Endothelial cell of umbilical vein (primary cell): Measurements from ENCODE around the gene FOXC1.

Source experiments
- EZH2 ChIP-seq: IDR thresholded peaks from 2 replicates; pipeline ENCODE4 v1.6.1; 2012; ENCODE audit warnings: borderline replicate concordance, low read depth, mild to moderate bottlenecking, moderate library complexity, low read length, inconsistent platforms; ENCODE audit not compliant: severe bottlenecking
- FOS ChIP-seq: IDR thresholded peaks from 2 replicates; pipeline ENCODE4 v1.6.1; 2011; ENCODE audit warnings: mild to moderate bottlenecking, low read length, moderate library complexity, borderline replicate concordance; ENCODE audit not compliant: insufficient read depth
- GATA2 ChIP-seq: IDR thresholded peaks from 2 replicates; pipeline ENCODE4 v1.7.0; 2011; ENCODE audit warnings: low read depth, mild to moderate bottlenecking, moderate library complexity, mixed read lengths, low read length; ENCODE audit not compliant: insufficient read length, insufficient read depth
- MYC ChIP-seq: IDR thresholded peaks from one replicate; pipeline ENCODE4 v1.6.1; 2011; ENCODE audit warnings: mild to moderate bottlenecking, low read depth, low read length
- POLR2A ChIP-seq: IDR thresholded peaks from 2 replicates; pipeline ENCODE4 v1.6.1; 2012; ENCODE audit warnings: low read depth, mild to moderate bottlenecking, control low read depth, low read length
- POLR2AphosphoS5 ChIP-seq: IDR thresholded peaks from 2 replicates; pipeline ENCODE4 v1.6.1; 2012; ENCODE audit warnings: low read depth, mild to moderate bottlenecking, control low read depth, low read length, moderate library complexity; ENCODE audit not compliant: insufficient read depth
- TF ChIP-seq, protein P1 (sequence below), 2 donors: IDR thresholded peaks; 1 replicate in 1 of 2; 2 replicates in 1 of 2; pipeline ENCODE4 v1.5.1; 2011; ENCODE audit warnings: low read length in 2 of 2, mild to moderate bottlenecking in 2 of 2, moderate library complexity in 2 of 2, control low read depth in 1 of 2, inconsistent platforms in 1 of 2, low read depth in 1 of 2; ENCODE audit not compliant: insufficient read depth in 1 of 2; ENCODE audit errors: extremely low read depth in 1 of 2

- TF ChIP-seq EZH2 (no peak), FOS (no peak), POLR2AphosphoS5 (no peak), POLR2A (no peak), MYC (no peak), GATA2 (no peak)
- TF ChIP-seq, protein P1, sequence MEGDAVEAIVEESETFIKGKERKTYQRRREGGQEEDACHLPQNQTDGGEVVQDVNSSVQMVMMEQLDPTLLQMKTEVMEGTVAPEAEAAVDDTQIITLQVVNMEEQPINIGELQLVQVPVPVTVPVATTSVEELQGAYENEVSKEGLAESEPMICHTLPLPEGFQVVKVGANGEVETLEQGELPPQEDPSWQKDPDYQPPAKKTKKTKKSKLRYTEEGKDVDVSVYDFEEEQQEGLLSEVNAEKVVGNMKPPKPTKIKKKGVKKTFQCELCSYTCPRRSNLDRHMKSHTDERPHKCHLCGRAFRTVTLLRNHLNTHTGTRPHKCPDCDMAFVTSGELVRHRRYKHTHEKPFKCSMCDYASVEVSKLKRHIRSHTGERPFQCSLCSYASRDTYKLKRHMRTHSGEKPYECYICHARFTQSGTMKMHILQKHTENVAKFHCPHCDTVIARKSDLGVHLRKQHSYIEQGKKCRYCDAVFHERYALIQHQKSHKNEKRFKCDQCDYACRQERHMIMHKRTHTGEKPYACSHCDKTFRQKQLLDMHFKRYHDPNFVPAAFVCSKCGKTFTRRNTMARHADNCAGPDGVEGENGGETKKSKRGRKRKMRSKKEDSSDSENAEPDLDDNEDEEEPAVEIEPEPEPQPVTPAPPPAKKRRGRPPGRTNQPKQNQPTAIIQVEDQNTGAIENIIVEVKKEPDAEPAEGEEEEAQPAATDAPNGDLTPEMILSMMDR (IDR thresholded peaks at IDR 0.05; ENCODE audit: extremely low read depth in 1 of 2, insufficient read depth in 1 of 2, low read depth in 1 of 2, low read length in 2 of 2) = no peak
Measured at GRCh38 chr6:1631251-1631650, 21.5 kb downstream of the FOXC1 start.
